PC-3 (cell line): ENCODE measurements around the gene ARL6IP1.
"Not testable (repeated sequence)": the region's sequence is repeated elsewhere in the genome, so short reads cannot be mapped to it uniquely, and the experiment has no call there.

Experiments used
- CTCF ChIP-seq: fragments of 300-600 bp; sonication (generic); conservative IDR thresholded peaks from 2 replicates; pipeline ENCODE4 v1.5.1; 2017; ENCODE audit warnings: antibody characterized with exemption, low read depth, mild to moderate bottlenecking, low read length
- EZH2 ChIP-seq: fragments of 300-600 bp; sonication (generic); IDR thresholded peaks from one replicate; pipeline ENCODE4 v1.6.1; 2017; ENCODE audit warnings: antibody characterized with exemption, mild to moderate bottlenecking, low read length; ENCODE audit not compliant: unreplicated experiment
- EZH2phosphoT487 ChIP-seq: fragments of 300-600 bp; sonication (generic); IDR thresholded peaks from 2 replicates; pipeline ENCODE4 v1.6.1; 2018; ENCODE audit warnings: mild to moderate bottlenecking, antibody characterized with exemption, low read length, borderline replicate concordance

GRCh38 chr16:18767217-18767616 is 34.1 kb downstream of the ARL6IP1 start:
- TF ChIP-seq EZH2, CTCF, EZH2phosphoT487: not testable (repeated sequence)
